Type B pancreatic cell (in vitro differentiated cells): Measurements from ENCODE around the gene CDH3. TPM values are rescaled to one million over a fixed set of nuclear protein-coding genes. Genes with fewer than 3 reads are reported as not detected.

Experiments
- DNase-seq: peaks from one replicate; pipeline ENCODE4 v3.0.0; 2021; ENCODE audit warnings: mixed read lengths; ENCODE audit not compliant: unreplicated experiment; ENCODE audit errors: extremely low spot score
- H3K27ac Mint-ChIP-seq: 2 replicates; pipeline ENCODE4 v1.8.0; 2021; ENCODE audit warnings: mild to moderate bottlenecking, mixed read lengths
- H3K27me3 Mint-ChIP-seq: 2 replicates; pipeline ENCODE4 v1.8.0; 2021; ENCODE audit warnings: mixed read lengths
- H3K36me3 Mint-ChIP-seq: 2 replicates; pipeline ENCODE4 v1.8.0; 2021; ENCODE audit warnings: mixed read lengths
- H3K4me1 Mint-ChIP-seq: one replicate; pipeline ENCODE4 v1.8.0; 2021; ENCODE audit warnings: mixed read lengths; ENCODE audit not compliant: unreplicated experiment
- H3K4me3 Mint-ChIP-seq: 2 replicates; pipeline ENCODE4 v1.8.0; 2021; ENCODE audit warnings: mild to moderate bottlenecking, mixed read lengths
- H3K9me3 Mint-ChIP-seq: 2 replicates; pipeline ENCODE4 v1.8.0; 2021; ENCODE audit warnings: mixed read lengths
- total RNA-seq: library from RNA; stranded (reverse); gene quantifications from 2 replicates; pipeline ENCODE4 v1.2.1, GENCODE V29; 2021; ENCODE audit warnings: low replicate concordance
- TF ChIP-seq, protein P1 (sequence below): fragments of 200-600 bp; sonication (generic); conservative IDR thresholded peaks from 2 replicates; pipeline ENCODE4 v1.5.0; 2021; ENCODE audit warnings: antibody characterized with exemption, mild to moderate bottlenecking

CDH3 gene
- total RNA-seq, 1 donor from 2014 or later: 35.5 TPM

DNA sequence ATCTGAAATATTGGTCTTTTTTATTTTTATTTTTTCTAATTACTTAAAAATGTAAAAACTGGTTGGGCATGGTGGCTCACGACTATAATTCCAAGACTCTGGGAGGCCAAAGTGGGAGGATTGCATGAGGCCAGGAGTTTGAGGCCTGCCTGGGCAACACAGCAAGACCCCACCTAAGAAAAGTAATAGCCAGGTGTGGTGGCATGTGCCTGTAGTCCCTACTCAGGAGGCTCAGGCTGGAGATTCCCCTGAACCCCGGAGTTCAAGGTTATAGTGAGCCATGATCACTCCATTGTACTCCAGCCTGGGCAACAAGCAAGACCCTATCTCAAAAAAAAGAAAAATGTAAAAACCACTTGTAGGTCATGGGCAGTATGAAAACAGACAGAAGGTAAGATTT lies 36.8 kb upstream of the CDH3 start:
- Mint-ChIP-seq H3K4me1 (peaks cover 8% of the 10 kb centered on the region), H3K27ac (no peak overlapping the region), H3K36me3 (no peaks in the 10 kb centered on the region), H3K4me3 (no peak overlapping the region), H3K9me3 (no peaks in the 10 kb centered on the region), H3K27me3 (no peaks in the 10 kb centered on the region)
- no peak for DNase-seq
- TF ChIP-seq, protein P1, sequence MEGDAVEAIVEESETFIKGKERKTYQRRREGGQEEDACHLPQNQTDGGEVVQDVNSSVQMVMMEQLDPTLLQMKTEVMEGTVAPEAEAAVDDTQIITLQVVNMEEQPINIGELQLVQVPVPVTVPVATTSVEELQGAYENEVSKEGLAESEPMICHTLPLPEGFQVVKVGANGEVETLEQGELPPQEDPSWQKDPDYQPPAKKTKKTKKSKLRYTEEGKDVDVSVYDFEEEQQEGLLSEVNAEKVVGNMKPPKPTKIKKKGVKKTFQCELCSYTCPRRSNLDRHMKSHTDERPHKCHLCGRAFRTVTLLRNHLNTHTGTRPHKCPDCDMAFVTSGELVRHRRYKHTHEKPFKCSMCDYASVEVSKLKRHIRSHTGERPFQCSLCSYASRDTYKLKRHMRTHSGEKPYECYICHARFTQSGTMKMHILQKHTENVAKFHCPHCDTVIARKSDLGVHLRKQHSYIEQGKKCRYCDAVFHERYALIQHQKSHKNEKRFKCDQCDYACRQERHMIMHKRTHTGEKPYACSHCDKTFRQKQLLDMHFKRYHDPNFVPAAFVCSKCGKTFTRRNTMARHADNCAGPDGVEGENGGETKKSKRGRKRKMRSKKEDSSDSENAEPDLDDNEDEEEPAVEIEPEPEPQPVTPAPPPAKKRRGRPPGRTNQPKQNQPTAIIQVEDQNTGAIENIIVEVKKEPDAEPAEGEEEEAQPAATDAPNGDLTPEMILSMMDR: no peak

DNA sequence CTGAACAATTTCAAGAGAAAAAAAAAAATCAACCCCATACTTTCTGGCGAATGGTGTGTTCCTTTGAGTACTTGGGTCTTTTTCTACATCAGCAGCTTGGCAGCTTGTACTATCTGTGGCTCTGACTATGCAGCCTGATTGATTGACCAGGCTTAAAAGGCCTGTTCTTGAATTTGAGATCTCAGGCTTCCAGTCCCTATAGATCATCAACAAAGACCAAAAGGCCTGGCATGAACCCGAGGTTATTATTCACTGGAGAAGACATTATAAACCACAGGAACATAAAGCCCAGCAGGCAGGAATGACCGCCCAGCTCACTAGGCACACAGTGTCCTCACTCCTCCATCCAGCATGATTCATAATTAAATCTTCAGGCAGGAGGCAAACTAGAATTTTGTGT lies 32.1 kb upstream of the CDH3 start:
- DNase-seq: no peak
- H3K27ac Mint-ChIP-seq: no peak overlapping the region
- no peaks in the 10 kb centered on the region for H3K4me1 Mint-ChIP-seq
- no peaks in the 10 kb centered on the region for H3K36me3 Mint-ChIP-seq
- no peak overlapping the region for H3K4me3 Mint-ChIP-seq
- no peaks in the 10 kb centered on the region for H3K27me3 Mint-ChIP-seq
- TF ChIP-seq, protein P1: no peak
- H3K9me3 Mint-ChIP-seq: no peaks in the 10 kb centered on the region

DNA sequence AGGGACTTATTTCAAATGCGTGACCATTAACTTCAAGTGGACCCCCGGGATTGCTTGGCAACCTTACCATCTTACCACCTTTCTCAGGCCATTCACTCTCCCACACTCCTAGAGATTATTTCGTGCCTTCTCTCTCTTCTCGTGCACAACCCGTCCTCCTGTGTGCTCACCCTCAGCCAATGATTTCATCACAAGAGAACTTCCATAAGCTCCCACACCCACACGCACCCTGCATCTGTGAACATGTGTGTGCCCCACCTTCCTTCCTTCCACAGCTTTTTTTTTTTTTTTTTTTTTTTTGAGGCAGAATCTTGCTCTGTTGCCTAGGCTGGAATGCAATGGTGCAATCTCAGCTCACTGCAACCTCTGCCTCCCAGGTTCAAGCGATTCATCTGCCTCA lies 27.4 kb upstream of the CDH3 start:
- DNase-seq: no peak
- no peaks in the 10 kb centered on the region for H3K27me3 Mint-ChIP-seq
- no peaks in the 10 kb centered on the region for H3K9me3 Mint-ChIP-seq
- H3K4me3 Mint-ChIP-seq: no peak overlapping the region
- H3K36me3 Mint-ChIP-seq: no peaks in the 10 kb centered on the region
- TF ChIP-seq, protein P1: no peak
- no peak overlapping the region for H3K27ac Mint-ChIP-seq
- H3K4me1 Mint-ChIP-seq: no peaks in the 10 kb centered on the region

DNA sequence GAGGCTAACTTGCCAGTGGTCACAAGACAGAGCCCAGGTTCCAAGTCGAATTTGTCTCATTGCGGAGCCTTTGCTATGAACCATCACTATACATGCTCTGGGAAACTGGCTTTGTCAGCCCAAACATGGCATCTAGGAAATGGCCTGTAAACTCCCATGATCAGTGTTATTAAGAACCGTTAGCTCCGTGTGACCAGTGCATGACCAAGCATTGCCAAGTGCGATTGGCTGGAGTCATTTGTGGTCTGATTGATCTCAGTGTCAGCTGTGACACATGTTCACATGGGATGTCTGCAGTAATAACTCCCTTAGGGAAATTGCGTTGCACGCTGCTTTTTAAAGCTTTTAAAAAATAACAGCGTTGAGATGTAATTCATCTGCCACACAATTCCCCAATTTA lies 18.6 kb upstream of the CDH3 start:
- Mint-ChIP-seq H3K27ac (no peak overlapping the region), H3K9me3 (no peaks in the 10 kb centered on the region), H3K4me1 (peaks cover 4% of the 10 kb centered on the region), H3K4me3 (no peak overlapping the region), H3K27me3 (peaks cover under 1% of the 10 kb centered on the region), H3K36me3 (no peaks in the 10 kb centered on the region)
- DNase-seq: no peak
- TF ChIP-seq, protein P1: no peak

DNA sequence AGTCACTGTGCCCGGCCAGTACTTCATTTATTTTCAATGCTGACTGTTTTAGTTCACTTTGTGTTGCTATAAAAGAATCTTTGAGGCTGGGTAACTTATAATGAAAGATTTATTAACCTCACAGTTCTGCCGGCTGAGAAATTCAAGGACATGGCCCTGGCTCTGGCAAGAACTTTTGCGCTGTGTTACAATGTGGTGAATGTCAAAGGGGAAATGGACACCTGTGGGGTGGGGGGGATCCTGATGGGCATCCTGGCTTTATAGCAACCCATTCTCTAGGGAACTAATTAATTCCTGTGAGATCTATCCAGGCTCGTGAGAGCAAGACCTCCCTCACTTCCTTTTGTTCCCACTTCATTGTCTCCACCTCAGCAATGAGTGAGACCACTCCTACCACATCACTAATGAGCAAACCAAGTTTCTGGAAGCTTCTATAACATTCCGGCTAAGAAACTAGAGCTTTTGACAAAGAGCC lies 17.1 kb upstream of the CDH3 start:
- Mint-ChIP-seq H3K27ac (no peak overlapping the region), H3K27me3 (peaks cover 3% of the 10 kb centered on the region), H3K4me3 (no peak overlapping the region), H3K36me3 (no peaks in the 10 kb centered on the region), H3K9me3 (no peaks in the 10 kb centered on the region), H3K4me1 (peaks cover 4% of the 10 kb centered on the region)
- TF ChIP-seq, protein P1: no peak
- DNase-seq: no peak

DNA sequence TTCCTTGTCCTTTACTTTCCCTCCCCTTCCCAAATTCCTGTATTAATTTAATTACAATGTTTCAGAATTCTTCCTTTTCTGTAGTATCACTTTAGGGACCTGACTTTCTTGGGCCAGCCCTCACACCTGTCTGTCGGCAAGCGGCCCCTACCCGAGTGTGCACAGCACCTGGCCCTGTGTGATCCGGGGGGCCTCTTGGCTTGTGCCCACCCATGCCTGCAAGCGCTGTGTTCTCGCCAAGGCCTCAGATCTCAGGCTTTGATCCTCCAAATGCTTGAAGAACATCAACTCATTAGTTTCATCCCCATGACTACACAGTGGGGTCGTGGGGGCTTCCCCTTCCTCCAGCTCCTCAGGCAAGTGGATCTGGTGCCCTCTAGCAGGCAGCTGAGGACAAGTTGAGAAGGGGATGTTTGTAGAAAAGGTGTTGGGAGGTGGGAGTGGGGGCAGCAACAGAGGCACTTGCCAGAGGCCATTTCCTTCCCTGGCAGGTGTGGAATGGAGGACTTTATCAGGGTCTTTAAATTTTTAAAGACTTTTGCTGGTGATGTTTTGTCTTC lies 15.7 kb upstream of the CDH3 start:
- peaks cover 3% of the 10 kb centered on the region for H3K27me3 Mint-ChIP-seq
- peaks cover 4% of the 10 kb centered on the region for H3K4me1 Mint-ChIP-seq

More for the DNA sequence above, 15.7 kb upstream of the CDH3 start:
- DNase-seq: no peak
- H3K4me3 Mint-ChIP-seq: no peak overlapping the region
- TF ChIP-seq, protein P1: no peak
- H3K27ac Mint-ChIP-seq: no peak overlapping the region
- H3K36me3 Mint-ChIP-seq: no peaks in the 10 kb centered on the region
- H3K9me3 Mint-ChIP-seq: no peaks in the 10 kb centered on the region
